ENCODE data around the gene MAP6. TPM values are rescaled to one million over a fixed set of nuclear protein-coding genes. Genes with fewer than 3 reads are reported as not detected.
A peak's percentile ranks its signal among the peaks of the same experiment; 100 is the strongest.

The MAP6 gene
- total RNA-seq, 1 donor from 2014 or later = 10.8 TPM

DNA sequence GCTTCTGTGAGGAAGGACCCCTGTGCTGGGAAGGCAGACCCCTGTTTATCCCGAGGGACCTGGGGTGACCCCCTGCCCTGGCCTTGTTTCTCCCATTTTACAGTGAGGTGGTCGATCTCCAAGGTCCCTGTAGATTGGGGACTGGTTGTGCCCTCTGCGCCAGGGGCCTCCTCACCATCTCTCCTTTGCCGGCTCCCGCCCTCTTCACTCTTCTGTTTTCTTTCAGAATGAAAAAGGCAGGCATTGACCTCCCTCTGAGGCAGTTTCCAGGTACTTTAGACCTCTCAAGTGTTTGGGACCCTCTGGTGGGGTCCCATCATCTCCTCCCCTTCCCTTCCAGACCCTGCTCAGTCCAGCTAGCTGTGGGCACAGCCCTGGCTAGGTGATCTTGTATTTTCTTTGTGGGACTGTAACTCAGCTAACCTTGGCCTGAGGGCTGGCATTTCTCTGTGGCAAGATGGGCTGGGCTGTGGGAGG, 105.3 kb downstream of the MAP6 start:
- H3K4me1 ChIP-seq = peaks cover 85% of the 10 kb centered on the region
- peak overlapping the region; percentile 96 for H3K27ac ChIP-seq
- H3K4me3 ChIP-seq = peak overlapping the region; percentile 80
- no peaks in the 10 kb centered on the region for H3K27me3 ChIP-seq (ENCODE audit: low read depth)
- ATAC-seq = no peak
- DNase-seq = no peak
- H3K9me3 ChIP-seq = no peaks in the 10 kb centered on the region
- intact Hi-C loops (cut with DNase I) = no loop called here
- H3K36me3 ChIP-seq = peaks cover 44% of the 10 kb centered on the region
- TF ChIP-seq, protein P1, sequence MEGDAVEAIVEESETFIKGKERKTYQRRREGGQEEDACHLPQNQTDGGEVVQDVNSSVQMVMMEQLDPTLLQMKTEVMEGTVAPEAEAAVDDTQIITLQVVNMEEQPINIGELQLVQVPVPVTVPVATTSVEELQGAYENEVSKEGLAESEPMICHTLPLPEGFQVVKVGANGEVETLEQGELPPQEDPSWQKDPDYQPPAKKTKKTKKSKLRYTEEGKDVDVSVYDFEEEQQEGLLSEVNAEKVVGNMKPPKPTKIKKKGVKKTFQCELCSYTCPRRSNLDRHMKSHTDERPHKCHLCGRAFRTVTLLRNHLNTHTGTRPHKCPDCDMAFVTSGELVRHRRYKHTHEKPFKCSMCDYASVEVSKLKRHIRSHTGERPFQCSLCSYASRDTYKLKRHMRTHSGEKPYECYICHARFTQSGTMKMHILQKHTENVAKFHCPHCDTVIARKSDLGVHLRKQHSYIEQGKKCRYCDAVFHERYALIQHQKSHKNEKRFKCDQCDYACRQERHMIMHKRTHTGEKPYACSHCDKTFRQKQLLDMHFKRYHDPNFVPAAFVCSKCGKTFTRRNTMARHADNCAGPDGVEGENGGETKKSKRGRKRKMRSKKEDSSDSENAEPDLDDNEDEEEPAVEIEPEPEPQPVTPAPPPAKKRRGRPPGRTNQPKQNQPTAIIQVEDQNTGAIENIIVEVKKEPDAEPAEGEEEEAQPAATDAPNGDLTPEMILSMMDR (IDR thresholded peaks at IDR 0.05) = no peak

DNA sequence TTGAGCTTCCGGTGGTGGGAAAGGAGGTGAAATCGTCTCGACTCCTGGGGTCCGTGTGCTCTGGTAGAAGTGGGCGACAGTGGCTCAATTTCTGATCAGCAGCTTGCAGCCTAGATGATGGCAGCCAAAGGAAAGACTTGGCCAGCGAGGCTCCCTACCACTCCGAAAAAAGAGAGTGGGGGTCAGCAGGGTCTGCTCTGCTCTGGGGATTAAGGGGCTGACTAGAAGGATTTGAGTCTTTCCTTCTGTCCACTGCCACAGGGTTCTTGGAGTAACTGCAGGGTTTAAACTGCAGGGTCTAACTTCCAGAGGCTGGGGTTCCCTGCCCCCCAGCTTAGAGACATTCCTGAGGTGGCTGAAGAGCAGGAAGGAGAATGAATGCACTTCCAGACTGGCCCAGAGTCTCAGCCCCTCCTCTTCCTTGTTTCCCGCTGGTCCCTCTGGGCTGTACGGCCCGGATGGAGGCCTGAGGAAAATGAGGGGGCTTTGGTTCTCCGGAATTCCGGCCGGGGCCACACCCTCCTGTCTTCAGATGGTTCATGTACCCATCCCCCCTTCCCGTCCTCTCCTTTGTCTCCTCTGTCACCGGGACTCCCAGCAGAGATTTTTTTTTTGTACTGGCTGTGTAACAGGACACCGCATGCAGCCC, 105.9 kb downstream of the MAP6 start:
- H3K36me3 ChIP-seq = peaks cover 38% of the 10 kb centered on the region
- peak overlapping the region; percentile 96 for H3K27ac ChIP-seq
- H3K27me3 ChIP-seq (ENCODE audit: low read depth) = no peaks in the 10 kb centered on the region
- peak overlapping the region; percentile 80 for H3K4me3 ChIP-seq
- TF ChIP-seq, protein P1 (IDR thresholded peaks at IDR 0.05) = no peak
- DNase-seq (no peak), ATAC-seq (peak; percentile 28 to 42)
- H3K9me3 ChIP-seq = no peaks in the 10 kb centered on the region
- H3K4me1 ChIP-seq = peaks cover 86% of the 10 kb centered on the region
- intact Hi-C loops (cut with DNase I) = no loop called here

DNA sequence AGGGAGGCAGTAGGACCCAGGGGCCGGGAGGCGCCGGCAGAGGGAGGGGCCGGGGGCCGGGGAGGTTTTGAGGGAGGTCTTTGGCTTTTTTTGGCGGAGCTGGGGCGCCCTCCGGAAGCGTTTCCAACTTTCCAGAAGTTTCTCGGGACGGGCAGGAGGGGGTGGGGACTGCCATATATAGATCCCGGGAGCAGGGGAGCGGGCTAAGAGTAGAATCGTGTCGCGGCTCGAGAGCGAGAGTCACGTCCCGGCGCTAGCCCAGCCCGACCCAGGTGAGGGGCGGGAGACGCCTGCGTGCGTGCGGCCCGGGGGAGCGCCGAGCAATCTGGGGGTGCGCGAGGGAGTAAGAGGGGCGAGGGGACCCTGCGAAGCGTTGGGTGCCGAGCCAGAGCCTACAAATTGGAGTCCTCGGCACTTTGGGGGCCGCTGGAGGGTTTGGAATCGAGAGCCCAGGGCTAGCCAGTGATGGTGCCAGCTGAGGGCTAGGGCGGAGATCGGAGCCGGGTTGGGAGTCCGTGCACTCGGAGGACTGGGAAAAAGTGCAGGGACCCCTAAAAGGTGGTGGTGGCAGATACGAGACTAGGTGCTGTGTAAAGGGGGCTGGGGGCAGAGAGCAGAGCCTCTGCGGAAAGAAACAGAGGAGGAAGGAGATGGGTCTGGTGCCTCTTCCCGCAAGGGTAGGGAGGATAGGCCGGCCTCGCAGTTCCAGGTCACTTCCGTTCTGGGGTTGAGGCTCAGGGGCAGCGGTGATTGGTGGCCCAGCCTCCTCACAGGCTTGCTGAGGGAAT, 106.6 kb downstream of the MAP6 start, which contains the start of gene SERPINH1:
SERPINH1 (plus strand) TSS at position 206 of the 788 bp plus-strand sequence. CDS start 4,097 bp downstream, outside the sequence.
- Histone ChIP-seq H3K9me3 (no peaks in the 10 kb centered on the region), H3K4me3 (peak within 1 kb of the TSS; percentile 80), H3K4me1 (peaks cover 86% of the 10 kb centered on the region), H3K27me3 (ENCODE audit: low read depth) (no peaks in the 10 kb centered on the region), H3K27ac (peak within 1 kb of the TSS; percentile 96), H3K36me3 (peaks cover 31% of the 10 kb centered on the region)
- TF ChIP-seq, protein P1 (IDR thresholded peaks at IDR 0.05) = no peak
- intact Hi-C loops (cut with DNase I) = no loop called here
- DNase-seq (peak; percentile 91), ATAC-seq (peak; percentile 88)

DNA sequence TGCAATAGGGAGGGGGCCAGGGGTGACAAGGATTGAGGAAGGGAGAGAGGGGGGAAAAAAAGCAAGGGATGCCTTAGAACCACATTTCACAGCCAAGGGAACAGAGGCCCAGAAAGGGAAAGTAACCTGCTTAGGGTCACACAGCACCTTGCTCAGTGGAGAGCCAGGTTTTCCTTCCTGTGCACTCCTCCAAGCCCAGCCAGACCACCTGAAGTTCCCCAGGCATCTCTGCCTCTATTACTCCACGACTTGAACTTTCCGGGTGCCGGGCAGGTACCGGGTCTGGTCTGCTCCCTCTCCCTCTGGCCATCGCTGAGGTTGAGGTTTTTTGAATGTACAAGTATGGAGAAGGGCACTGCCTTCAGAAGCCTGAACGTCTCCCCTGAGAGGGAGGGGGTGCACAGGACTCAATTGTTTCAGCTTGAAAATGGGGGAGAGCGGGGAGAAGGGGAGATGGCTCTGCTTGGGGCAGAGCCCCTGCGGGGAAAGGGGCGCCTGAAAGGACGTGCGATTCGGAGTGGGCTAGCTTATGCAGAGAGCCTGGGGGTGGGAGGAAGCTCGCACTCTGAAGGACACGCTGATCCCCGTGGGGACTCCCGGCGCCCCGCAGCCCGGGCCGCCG, 107.3 kb downstream of the MAP6 start:
- intact Hi-C loops (cut with DNase I) = no loop called here
- H3K27me3 ChIP-seq (ENCODE audit: low read depth) = no peaks in the 10 kb centered on the region
- H3K4me3 ChIP-seq = peak overlapping the region; percentile 80
- peak overlapping the region; percentile 96 for H3K27ac ChIP-seq
- peaks cover 84% of the 10 kb centered on the region for H3K4me1 ChIP-seq
- H3K36me3 ChIP-seq = peaks cover 24% of the 10 kb centered on the region
- TF ChIP-seq, protein P1 (IDR thresholded peaks at IDR 0.05) = no peak
- ATAC-seq = no peak
- DNase-seq = no peak
- no peaks in the 10 kb centered on the region for H3K9me3 ChIP-seq

DNA sequence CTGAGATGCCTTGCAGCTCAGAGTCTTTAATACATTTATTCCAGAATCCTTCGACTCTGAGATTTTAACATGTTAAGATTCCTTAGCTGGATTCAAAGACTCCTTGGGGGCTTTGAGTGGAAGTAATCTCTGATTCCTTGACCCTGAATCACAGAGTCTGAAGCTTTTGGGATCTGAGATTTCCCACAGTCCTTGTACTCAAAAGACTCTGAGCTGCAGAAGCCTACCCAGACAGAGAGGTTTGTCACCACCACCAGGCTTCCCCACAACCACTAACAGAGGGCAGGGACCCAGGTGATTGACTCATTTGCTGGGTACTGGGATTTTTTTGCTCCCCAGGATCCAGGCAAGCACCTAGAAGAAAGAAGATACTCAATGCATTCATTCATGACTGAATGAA, 108.2 kb downstream of the MAP6 start:
- Histone ChIP-seq H3K4me1 (peaks cover 75% of the 10 kb centered on the region), H3K27me3 (ENCODE audit: low read depth) (no peaks in the 10 kb centered on the region), H3K27ac (peak overlapping the region; percentile 96), H3K36me3 (peaks cover 15% of the 10 kb centered on the region), H3K9me3 (no peaks in the 10 kb centered on the region), H3K4me3 (no peak overlapping the region)
- intact Hi-C loops (cut with DNase I) = no loop called here
- TF ChIP-seq, protein P1 (IDR thresholded peaks at IDR 0.05) = no peak
- ATAC-seq (no peak), DNase-seq (no peak)

Measured in lower lobe of right lung (tissue), 2 donors.